Vagina (tissue), 2 donors: ENCODE measurements around the gene STK24.

Experiments used
- POLR2A ChIP-seq, 2 donors: fragments of 450-650 bp; IDR thresholded peaks; one replicate each; pipeline ENCODE4 v1.6.1; 2017; ENCODE audit warnings: antibody characterized with exemption in 2 of 2, mild to moderate bottlenecking in 2 of 2, moderate library complexity in 2 of 2
- TF ChIP-seq, protein P1 (sequence below), 3 experiments: fragments of 450-650 bp in 2 of 3; fragments of 200-600 bp in 1 of 3; sonication (generic) in 1 of 3; IDR thresholded peaks; one replicate each; pipeline ENCODE4 v1.5.1; 2017 to 2019; ENCODE audit warnings: antibody characterized with exemption in 3 of 3, mild to moderate bottlenecking in 2 of 3, moderate library complexity in 2 of 3

DNA sequence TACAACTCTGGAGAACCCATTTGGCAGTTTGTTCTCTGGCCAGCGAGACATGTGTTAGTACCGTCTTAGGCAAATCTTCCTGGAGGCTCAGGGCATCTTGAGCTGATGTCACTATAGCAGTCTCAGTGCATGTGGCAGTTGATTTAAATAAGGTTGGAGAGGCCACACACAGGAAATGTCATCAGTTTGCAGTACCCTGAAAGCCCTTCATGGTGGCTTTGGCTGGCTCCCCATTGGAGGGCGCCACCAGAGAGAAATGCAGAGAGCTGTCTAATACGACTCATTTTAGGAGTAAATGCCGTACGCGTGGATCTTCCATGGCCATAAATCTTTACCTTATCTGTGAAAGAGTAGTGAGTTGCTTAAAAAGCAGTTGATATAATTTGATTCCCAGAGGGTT, 163.1 kb downstream of the STK24 start:
- TF ChIP-seq, protein P1, sequence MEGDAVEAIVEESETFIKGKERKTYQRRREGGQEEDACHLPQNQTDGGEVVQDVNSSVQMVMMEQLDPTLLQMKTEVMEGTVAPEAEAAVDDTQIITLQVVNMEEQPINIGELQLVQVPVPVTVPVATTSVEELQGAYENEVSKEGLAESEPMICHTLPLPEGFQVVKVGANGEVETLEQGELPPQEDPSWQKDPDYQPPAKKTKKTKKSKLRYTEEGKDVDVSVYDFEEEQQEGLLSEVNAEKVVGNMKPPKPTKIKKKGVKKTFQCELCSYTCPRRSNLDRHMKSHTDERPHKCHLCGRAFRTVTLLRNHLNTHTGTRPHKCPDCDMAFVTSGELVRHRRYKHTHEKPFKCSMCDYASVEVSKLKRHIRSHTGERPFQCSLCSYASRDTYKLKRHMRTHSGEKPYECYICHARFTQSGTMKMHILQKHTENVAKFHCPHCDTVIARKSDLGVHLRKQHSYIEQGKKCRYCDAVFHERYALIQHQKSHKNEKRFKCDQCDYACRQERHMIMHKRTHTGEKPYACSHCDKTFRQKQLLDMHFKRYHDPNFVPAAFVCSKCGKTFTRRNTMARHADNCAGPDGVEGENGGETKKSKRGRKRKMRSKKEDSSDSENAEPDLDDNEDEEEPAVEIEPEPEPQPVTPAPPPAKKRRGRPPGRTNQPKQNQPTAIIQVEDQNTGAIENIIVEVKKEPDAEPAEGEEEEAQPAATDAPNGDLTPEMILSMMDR (IDR thresholded peaks at IDR 0.05) = no peak
- no peak for TF ChIP-seq POLR2A (IDR thresholded peaks at IDR 0.05)
